Measurements from ENCODE around the gene LRIT3. TPM values are rescaled to one million over a fixed set of nuclear protein-coding genes. Genes with fewer than 3 reads are reported as not detected.

LRIT3 gene
- total and polyA plus RNA-seq, 2 of the 8 experiments (the other 6 are each of a cell fraction or from before 2014, with no cell fraction given) = 0.11 TPM; not detected in 1

- DNase-seq (ENCODE audit: low read depth in 1 of 2, low spot score in 2 of 2) = no peak
- H2BK5ac ChIP-seq (ENCODE audit: low read depth, low read length) = no peak overlapping the region
- 86% methylated on average over 5 of the region's 5 CpGs; no CpG with 5 or more reads in 1 of the 2 experiments for WGBS, 2 experiments (ENCODE audit: extremely low coverage in 1 of 2, insufficient coverage in 1 of 2, insufficient read length in 1 of 2, insufficient replicate concordance in 2 of 2, low coverage in 1 of 2, low lambda C conversion rate in 2 of 2, missing lambda C conversion rate in 1 of 2)
These were observed 22.2 kb downstream of the LRIT3 start for GRCh38 chr4:109870061-109870460.

More at GRCh38 chr4:109870061-109870460, 22.2 kb downstream of the LRIT3 start:
- Histone ChIP-seq H3K27me3 (replicated peaks in 1 of 4; ENCODE audit: control insufficient read depth in 3 of 4, extremely low read depth in 1 of 4, insufficient read depth in 3 of 4, low read length in 3 of 4) (no peaks in the 10 kb centered on the region), H2AFZ (ENCODE audit: low read length) (no peak overlapping the region), H3K9ac (replicated peaks in 1 of 4; ENCODE audit: extremely low read depth in 1 of 4, low read depth in 3 of 4, low read length in 3 of 4) (no peak overlapping the region), H3K27ac (ENCODE audit: low read depth, low read length) (no peak overlapping the region), H2AK5ac (ENCODE audit: low read depth, low read length) (no peak overlapping the region), H2BK12ac (ENCODE audit: low read depth, low read length) (no peak overlapping the region), H2BK120ac (replicated peaks; ENCODE audit: low read depth, low read length) (no peak overlapping the region), H2BK15ac (ENCODE audit: low read length) (no peak overlapping the region), H3K36me3 (ENCODE audit: control insufficient read depth in 2 of 4, insufficient read depth in 4 of 4, low read length in 3 of 4) (no peaks in the 10 kb centered on the region), H3K9me3 (ENCODE audit: insufficient read depth in 2 of 2, low read depth in 1 of 2, low read length in 1 of 2) (no peaks in the 10 kb centered on the region), H4K5ac (ENCODE audit: insufficient read length, low read depth, low read length) (no peak overlapping the region), H3K56ac (replicated peaks; ENCODE audit: insufficient read length, low read depth, low read length) (no peak overlapping the region), H3K23ac (ENCODE audit: insufficient read length) (no peak overlapping the region), H3K23me2 (ENCODE audit: low read depth, low read length) (no peaks in the 10 kb centered on the region), H3K4me3 (ENCODE audit: extremely low read depth in 1 of 4, insufficient read depth in 2 of 4, low read depth in 3 of 4, low read length in 4 of 4) (no peak overlapping the region), H3K14ac (ENCODE audit: insufficient read length) (no peak overlapping the region), H3K18ac (ENCODE audit: extremely low read depth, low read length) (no peak overlapping the region), H4K91ac (replicated peaks; ENCODE audit: insufficient read length, low read length) (no peak overlapping the region), H3K4me2 (ENCODE audit: insufficient read depth in 1 of 2, low read depth in 2 of 2, low read length in 2 of 2) (no peak overlapping the region), H3K4me1 (replicated peaks in 1 of 4; ENCODE audit: control insufficient read depth in 3 of 4, insufficient read depth in 4 of 4, low read length in 3 of 4) (no peaks in the 10 kb centered on the region), H4K20me1 (replicated peaks in 1 of 2; ENCODE audit: control insufficient read depth in 1 of 2, insufficient read depth in 2 of 2, low read length in 2 of 2) (no peaks in the 10 kb centered on the region), H4K8ac (ENCODE audit: extremely low read depth, insufficient read depth, low read length) (no peak overlapping the region), H3K4ac (replicated peaks; ENCODE audit: insufficient read length, low read depth, low read length) (no peak overlapping the region), H2BK20ac (ENCODE audit: low read length) (no peak overlapping the region), H3K79me2 (ENCODE audit: control insufficient read depth in 1 of 2, insufficient read depth in 2 of 2, low read length in 2 of 2) (no peaks in the 10 kb centered on the region), H3K79me1 (ENCODE audit: low read depth, low read length) (no peaks in the 10 kb centered on the region)
- ChIA-PET POLR2A (ENCODE audit: partially characterized antibody) (no interaction called here), CTCF (ENCODE audit: partially characterized antibody) (no interaction called here)
- TF ChIP-seq KDM1A (IDR thresholded peaks at IDR 0.05; ENCODE audit: borderline replicate concordance, low read length) = no peak
- no peak for TF ChIP-seq TCF12 (IDR thresholded peaks at IDR 0.05; ENCODE audit: low read depth, low read length)
- no peak for TF ChIP-seq TAF7 (optimal IDR thresholded peaks at IDR 0.05; ENCODE audit: borderline replicate concordance, low read depth, low read length)
- TF ChIP-seq EP300 (IDR thresholded peaks at IDR 0.05; ENCODE audit: borderline replicate concordance in 1 of 2, low read depth in 2 of 2, low read length in 2 of 2) = no peak
- TF ChIP-seq E2F6 (IDR thresholded peaks at IDR 0.05) = no peak
- no peak for TF ChIP-seq EGR1 (IDR thresholded peaks at IDR 0.05; ENCODE audit: borderline replicate concordance, low read depth, low read length)
- TF ChIP-seq PHF8 (conservative IDR thresholded peaks at IDR 0.05; ENCODE audit: low read depth, low read length) = no peak
- no peak for FAIRE-seq

All from H1 (cell line).